ELF-1 (cell line): ENCODE results near the gene MPP3.
A peak's percentile ranks its signal among the peaks of the same experiment; 100 is the strongest.

Experiments used
- DNase-seq: peaks from one replicate; pipeline ENCODE4 v3.0.0-alpha.2; 2016; ENCODE audit warnings: low read depth, low spot score

Gene MPP3

DNA sequence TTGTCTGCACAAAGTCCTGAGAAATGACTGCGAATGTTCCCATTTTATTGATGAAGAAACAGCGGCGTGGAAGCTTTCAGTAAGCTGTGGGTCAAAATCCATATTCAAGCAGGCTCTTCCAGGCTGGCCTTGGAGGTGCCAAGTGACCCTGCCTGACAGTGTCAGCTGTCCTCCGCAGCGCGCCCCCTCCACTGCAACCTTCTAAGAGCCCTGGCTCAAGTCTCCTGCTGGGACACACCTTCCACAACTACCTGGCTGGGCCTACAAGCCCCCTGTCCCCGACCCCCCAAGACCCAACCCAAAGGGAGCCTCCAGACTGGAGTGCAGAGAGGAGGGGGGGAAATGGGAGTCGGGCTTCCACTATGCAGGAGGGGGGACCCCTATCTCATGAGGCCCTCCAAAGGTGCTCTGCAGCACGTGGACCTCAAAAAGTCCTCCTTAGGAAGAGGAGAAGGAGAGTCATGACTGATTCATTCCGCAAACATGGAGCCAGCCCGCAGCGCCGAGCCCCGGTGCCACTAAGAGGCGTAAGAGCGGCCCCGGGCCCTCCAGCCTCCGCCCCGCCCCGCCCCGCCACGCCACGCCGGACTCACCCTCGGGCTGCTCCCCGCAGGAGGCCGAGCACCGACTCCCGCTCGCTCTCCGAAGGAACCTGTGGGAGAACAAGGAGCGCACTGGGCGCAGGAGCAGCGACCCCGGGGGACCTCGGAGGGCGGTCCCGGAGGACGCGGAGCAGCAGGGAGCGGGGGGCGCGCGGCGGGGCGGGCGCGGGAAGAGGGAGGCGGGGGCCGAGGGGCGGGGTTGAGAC is 574 bp downstream of the MPP3 start:
- DNase-seq = peak; percentile 19

- DNase-seq = peak; percentile 20
These were observed 1.3 kb downstream of the MPP3 start for GRCh38 chr17:43831633-43832032.

DNA sequence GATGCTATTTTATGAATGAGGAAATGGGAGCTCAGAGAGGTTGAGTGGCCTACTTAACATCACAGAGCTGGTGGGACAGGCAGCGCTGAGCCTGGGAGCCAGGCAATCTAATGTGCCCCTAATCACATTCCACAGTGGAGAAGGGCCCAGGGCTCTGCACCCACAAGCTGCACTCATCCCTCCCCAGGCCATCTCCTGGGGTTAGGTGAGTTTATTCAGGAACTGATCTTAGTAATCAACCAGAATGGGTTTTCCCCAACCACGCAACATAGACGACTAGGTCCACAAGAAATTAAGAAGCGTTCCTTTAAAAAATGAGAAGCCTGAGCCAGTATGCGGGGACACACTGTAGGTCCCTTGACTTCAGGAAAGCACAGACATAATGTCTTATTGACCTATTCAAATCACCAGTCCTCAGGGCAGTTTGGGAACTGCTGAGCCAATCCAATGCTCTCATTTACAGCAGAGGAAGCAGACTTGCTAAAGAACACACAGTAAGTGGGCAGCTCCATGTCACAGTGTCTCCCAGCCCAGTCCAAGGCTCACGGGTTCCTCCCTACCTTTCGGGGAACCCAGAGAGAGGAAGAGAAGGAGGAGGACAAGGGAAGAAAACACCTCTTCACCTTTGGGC is 2.3 kb downstream of the MPP3 start:
- no peak for DNase-seq

GRCh38 chr17:43829738-43830137 is 3.2 kb downstream of the MPP3 start:
- no peak for DNase-seq

- DNase-seq = no peak
These were observed 5.3 kb downstream of the MPP3 start for GRCh38 chr17:43827596-43827995.

- no peak for DNase-seq
These were observed 6.7 kb downstream of the MPP3 start for GRCh38 chr17:43826206-43826605.

DNA sequence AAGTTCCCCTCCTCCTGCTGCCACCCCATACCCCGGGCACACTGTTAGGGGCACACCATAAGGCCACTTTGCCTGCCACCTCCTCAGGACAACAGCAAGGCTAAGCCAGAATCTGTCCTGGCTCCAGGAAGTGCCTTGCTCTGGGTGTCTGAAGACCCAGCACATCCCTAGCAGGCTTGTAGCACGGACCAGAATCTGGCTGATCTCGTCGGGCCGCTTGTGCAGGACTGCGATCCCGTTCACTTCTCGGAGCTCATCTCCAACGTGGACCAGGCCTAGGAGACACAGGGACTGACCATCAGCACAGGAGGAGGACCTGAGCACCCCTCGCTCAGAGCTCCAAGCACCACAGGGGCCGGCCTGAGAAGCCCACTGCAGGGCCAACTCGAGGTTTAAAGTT is 7.4 kb downstream of the MPP3 start:
- no peak for DNase-seq

DNA sequence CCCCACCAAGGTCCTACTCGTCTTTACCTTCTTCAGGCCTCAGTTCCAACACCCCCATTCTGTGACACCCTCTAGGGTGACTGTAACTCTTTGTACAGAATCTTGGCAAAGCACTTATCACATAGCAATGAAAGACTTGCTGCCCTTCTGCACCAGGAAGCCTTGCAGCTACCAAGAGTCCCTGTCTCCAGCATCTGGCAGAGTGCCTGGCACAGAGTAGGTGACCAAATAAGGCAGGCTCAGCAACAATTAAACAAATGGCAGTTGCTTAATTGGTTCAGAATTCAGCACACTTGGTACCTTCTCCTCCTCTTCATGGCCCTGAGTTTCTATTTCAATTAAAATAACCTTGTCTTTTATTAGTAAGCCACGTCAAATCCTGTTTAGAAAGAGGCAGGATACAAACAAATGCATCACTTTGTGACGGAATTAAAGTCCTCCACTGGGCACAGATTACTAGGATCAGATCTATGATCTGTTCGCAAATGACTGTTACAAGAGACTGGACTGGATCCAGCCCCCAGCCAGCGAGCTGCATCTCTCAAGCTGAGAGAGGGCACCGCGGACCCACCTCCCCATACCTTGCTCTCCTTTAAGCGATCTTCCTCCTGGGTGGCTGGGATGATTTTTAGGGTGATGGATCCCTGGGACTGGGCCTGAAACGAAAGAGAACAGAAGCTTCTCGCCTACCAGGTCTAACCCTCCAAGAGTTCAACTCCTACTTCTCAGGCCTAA is 9.4 kb downstream of the MPP3 start:
- no peak for DNase-seq

DNA sequence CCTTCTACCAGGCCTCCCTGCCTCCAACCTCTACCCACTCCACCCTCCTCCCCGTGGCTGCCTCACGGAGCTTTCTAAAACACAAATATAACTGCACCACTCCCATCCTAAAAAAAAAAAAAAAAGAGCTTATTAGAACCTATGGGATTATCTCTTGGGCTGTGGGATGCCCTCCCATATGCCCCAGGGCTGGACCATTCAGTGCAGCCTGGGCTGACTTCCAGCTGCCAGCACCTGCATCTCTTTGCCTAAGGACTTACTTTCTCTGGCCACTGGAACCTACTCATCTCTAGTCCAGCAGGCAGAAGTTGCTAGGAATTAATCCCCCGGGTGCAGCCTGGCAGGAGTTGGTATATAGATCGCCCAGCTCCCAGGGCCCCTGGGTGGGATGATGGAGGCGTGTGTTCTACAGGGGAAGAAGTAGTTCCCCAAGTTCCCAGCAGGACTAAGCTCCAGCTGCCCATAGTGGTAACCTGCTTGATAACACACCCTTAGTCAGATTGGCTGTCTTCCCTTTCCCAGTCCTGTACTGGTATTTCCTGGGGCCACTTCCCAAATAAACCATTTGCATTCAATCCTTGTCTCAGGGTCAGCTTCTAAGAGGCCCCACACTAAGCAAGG is 10.3 kb downstream of the MPP3 start:
- no peak for DNase-seq

DNA sequence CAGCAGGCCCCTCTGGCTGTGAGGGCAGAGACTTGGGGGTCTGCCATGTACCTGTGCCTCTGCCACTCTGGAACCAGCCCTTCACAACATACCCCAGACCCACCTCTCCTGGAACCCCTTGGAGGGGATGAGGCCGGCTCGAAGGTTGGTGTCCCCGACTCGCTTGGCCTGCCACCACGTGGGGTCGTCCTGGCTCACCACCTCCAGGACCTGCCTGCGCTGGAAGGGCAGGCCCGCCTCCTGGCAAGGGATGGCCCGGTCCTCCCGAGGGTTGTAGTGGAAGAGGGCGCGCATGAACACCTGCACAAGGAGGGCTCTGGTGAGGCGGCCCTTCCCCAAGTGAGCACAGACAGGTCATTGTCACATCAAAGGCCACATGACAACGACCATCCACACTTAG is 12.2 kb downstream of the MPP3 start:
- no peak for DNase-seq

- no peak for DNase-seq
These were observed 14.0 kb downstream of the MPP3 start for GRCh38 chr17:43818966-43819365.

DNA sequence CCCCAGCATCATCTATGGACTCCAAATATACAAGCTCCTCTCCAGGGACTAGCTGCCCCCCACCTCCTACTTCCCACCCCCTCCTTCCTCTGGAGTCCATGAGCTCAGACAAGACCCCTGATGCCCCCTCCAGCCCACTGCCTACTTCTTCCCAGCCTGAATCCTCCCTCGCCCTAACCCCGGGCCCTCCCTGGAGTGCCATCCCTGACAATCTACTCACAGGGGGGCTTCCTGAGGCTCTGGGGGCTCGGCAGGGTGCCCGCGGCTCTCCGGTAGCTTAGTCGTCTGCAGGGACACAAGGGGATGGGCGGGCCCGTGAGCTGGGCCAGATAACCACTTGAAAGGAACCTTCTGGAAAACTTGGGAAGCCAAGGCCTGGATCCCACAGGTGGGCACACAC is 15.1 kb downstream of the MPP3 start:
- no peak for DNase-seq

GRCh38 chr17:43816336-43817320 is 16.3 kb downstream of the MPP3 start:
- DNase-seq = no peak

- DNase-seq = no peak
These were observed 18.2 kb downstream of the MPP3 start for GRCh38 chr17:43814714-43815113.

DNA sequence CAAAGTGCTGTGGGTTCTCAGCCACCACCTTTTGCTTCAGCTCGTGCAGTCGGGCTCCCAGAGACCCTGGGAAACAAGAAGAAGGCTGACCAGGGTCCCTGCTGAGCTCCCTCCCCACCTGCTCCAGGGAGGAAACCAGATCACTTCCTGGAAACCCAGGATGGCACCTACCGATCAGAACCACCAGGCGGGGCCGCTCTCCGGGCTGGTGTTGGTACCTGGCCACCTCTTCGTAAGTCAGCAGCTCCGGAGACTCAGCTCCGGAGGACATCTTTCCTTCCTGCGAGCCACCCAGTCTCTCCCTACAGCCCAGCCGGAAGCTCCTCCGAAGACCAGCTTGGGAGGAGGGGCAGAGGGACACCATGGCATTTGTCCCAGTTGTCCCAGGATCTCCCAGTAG is 18.9 kb downstream of the MPP3 start:
- peak; percentile 47 for DNase-seq

- DNase-seq = no peak
These were observed 19.6 kb downstream of the MPP3 start for GRCh38 chr17:43813386-43813785.

GRCh38 chr17:43812396-43813265 is 20.3 kb downstream of the MPP3 start:
- no peak for DNase-seq

DNA sequence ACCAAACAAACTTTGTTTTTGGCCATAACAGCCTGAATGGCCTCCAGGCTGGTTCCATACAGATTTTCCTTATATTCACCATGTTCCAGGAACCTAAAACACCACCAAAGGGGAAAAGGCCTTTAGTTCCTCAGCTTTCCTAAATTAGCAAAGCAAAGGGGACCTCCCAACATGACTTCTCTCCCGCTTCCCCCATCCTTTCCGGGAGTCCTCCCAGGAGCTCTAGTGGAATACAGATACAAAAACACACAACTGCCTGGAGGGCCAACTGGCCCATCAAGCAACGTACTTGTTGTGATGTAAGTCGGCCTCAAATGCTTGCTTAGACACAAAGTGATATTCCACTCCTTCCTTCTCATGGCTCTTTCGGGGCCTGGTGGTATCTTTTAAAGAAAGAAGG is 22.1 kb downstream of the MPP3 start:
- no peak for DNase-seq

DNA sequence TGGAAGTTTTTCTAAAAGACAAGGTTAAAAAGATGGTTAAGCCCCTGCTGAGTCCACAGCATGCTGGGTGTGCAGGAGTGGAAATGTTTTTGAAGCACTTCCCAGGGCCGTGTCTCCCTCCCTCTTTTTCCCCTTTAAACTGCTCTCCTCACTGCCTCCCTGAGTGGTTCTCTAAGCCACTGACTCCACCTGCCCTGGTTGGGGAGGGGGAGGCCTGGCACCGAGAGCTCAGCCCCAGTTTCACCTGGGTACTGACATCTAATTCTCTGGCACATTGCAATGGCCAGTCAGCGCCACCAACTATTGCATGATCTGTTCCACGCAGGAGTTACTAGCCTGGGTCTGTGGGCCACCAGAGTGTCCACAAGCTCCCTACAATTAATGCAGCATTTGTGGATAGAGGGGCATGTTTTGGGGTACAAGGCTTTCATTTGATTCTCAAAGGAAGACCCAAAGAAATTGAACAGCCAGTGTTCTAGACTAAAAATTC is 22.7 kb downstream of the MPP3 start:
- DNase-seq = no peak

DNA sequence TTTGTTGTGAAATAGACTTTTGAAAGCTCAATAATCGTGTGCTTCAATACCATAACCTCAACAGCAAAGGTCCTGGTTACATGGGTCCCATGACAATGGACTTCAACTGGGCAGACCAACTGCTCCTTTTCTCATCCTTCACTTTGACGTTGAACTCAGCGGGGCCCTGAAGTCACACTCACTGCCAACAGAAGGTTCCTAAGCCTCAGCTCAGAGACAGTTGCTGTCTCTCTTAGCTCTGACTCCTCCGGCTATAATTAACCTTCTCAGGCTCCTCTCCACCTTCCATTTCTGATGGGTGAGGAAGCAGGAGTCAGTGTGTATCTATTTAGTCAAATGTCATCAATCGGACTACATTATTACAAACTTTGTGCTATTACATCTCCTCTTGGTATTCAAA is 23.8 kb downstream of the MPP3 start:
- DNase-seq = no peak
